Endothelial cell (in vitro differentiated cells): ENCODE results near the gene RNF5. TPM values are rescaled to one million over a fixed set of nuclear protein-coding genes. Genes with fewer than 3 reads are reported as not detected.
A peak's percentile ranks its signal among the peaks of the same experiment; 100 is the strongest.

Experiments
- DNase-seq: peaks from one replicate; pipeline ENCODE4 v3.0.0; 2021; ENCODE audit warnings: low spot score
- H3K27ac Mint-ChIP-seq: one replicate; pipeline ENCODE4 v1.8.0; 2021; ENCODE audit warnings: mixed read lengths, inconsistent platforms; ENCODE audit not compliant: unreplicated experiment
- H3K27me3 Mint-ChIP-seq: one replicate; pipeline ENCODE4 v1.8.0; 2021; ENCODE audit warnings: mild to moderate bottlenecking, moderate library complexity, mixed read lengths, inconsistent platforms; ENCODE audit not compliant: unreplicated experiment
- H3K36me3 Mint-ChIP-seq: one replicate; pipeline ENCODE4 v1.8.0; 2021; ENCODE audit warnings: mild to moderate bottlenecking, low read depth, mixed read lengths, inconsistent platforms; ENCODE audit not compliant: unreplicated experiment
- H3K4me1 Mint-ChIP-seq: one replicate; pipeline ENCODE4 v1.8.0; 2021; ENCODE audit warnings: mild to moderate bottlenecking, mixed read lengths, inconsistent platforms; ENCODE audit not compliant: unreplicated experiment
- H3K4me3 Mint-ChIP-seq: one replicate; pipeline ENCODE4 v1.8.0; 2021; ENCODE audit warnings: mild to moderate bottlenecking, mixed read lengths, inconsistent platforms; ENCODE audit not compliant: unreplicated experiment
- H3K9me3 Mint-ChIP-seq: one replicate; pipeline ENCODE4 v1.8.0; 2021; ENCODE audit warnings: mixed read lengths, inconsistent platforms; ENCODE audit not compliant: unreplicated experiment
- CTCF ChIP-seq: fragments of 200-600 bp; sonication (generic); IDR thresholded peaks from one replicate; pipeline ENCODE4 v1.5.0; 2021; ENCODE audit warnings: antibody characterized with exemption; ENCODE audit not compliant: unreplicated experiment
- total RNA-seq: library from RNA; stranded (reverse); fragmentation: NEBNext Ultra II Directional; extraction: Animal tissue kit (Norgen Biotek cat#: 25700); gene quantifications from one replicate; pipeline ENCODE4 v1.2.1, GENCODE V29; 2021; ENCODE audit not compliant: unreplicated experiment

RNF5 gene
- total RNA-seq, 1 donor from 2014 or later: 44.4 TPM

- TF ChIP-seq CTCF: no peak
- H3K4me1 Mint-ChIP-seq: peaks cover 41% of the 10 kb centered on the region
- H3K36me3 Mint-ChIP-seq: peaks cover 26% of the 10 kb centered on the region
- no peak for DNase-seq
- H3K27ac Mint-ChIP-seq: peak overlapping the region; percentile 72
- no peaks in the 10 kb centered on the region for H3K9me3 Mint-ChIP-seq
- H3K27me3 Mint-ChIP-seq: peaks cover 11% of the 10 kb centered on the region
- H3K4me3 Mint-ChIP-seq: peak overlapping the region; percentile 73
Observed at GRCh38 chr6:32171234-32171633, 7.0 kb upstream of the RNF5 start.

DNA sequence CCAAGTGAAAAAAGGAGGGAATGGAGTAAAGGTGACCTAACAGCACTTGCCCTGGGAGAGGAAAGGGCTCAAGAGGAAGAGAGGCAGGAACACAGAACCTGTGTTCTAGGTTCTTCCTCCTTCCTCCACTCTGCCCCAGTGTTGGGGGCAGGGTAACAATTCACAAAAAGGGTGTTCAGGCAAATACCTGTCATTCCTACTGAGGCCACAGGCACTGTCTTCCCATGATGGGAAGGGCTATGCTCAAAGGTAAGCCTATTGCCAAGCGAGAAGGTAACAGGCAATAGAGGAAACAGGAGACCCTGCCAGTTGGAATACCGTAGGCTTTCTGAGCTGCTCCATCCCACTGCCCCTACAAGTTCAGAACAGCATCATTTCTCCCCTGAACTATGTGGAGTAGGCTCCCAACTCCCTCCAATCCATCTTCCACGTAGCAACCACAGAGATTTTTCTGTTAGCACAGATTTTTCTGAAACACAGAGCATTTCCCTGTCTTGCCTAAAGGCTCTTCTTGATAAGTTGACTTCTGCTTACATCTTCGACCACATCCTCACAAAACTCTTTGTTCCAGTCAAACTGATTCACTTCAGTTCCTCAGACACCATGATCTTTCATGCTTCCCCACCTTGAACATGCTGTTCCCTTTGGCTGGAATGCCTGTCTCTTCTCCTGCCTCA, 5.0 kb upstream of the RNF5 start:
- Mint-ChIP-seq H3K9me3 (no peaks in the 10 kb centered on the region), H3K27ac (peak overlapping the region; percentile 76), H3K36me3 (peaks cover 18% of the 10 kb centered on the region), H3K4me3 (peak overlapping the region; percentile 57), H3K27me3 (peaks cover 5% of the 10 kb centered on the region), H3K4me1 (peaks cover 50% of the 10 kb centered on the region)
- no peak for TF ChIP-seq CTCF
- DNase-seq: no peak

DNA sequence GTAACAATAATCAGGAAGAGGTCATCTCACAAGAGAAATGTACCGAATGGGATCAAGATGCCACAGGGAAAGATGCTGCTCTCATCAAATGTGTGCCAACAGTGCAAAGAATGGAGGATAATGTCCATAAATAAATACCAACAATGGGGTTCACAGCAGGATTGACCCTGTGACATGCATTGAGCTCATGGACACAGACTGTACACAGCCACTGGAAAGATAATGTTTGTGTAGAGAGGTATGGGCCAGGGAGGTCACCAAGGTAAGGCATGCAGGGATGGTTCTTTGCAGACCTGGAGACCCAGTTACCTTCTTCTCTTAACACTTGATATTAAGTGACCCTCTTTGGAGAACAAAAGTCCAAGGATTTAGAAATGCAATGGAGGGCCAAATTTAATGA, 3.8 kb upstream of the RNF5 start:
- peaks cover 16% of the 10 kb centered on the region for H3K36me3 Mint-ChIP-seq
- peaks cover 59% of the 10 kb centered on the region for H3K4me1 Mint-ChIP-seq
- no peak for DNase-seq
- no peaks in the 10 kb centered on the region for H3K9me3 Mint-ChIP-seq
- no peak for TF ChIP-seq CTCF
- peaks cover 8% of the 10 kb centered on the region for H3K27me3 Mint-ChIP-seq
- no peak overlapping the region for H3K27ac Mint-ChIP-seq
- H3K4me3 Mint-ChIP-seq: peak overlapping the region; percentile 73

DNA sequence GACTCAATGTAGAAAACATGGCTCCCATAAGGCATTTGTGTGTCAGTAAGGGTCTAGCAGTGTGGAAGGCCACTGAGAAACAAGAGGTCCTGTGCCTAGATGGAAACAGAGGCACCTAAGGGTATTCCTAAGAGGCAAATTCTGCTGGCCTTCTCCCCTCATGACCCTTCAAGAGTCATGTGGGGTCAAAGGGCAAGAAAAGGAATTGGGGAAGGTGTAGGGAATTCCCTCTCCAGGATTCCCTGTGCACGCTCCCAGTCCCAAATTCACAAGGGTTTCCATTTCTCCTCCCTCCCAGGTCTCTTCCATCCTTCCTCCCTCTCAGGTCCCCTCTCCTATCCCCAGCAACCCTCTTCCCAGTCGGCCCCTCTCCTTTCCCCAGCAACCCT, 2.9 kb upstream of the RNF5 start:
- H3K36me3 Mint-ChIP-seq: peaks cover 10% of the 10 kb centered on the region
- no peaks in the 10 kb centered on the region for H3K9me3 Mint-ChIP-seq
- peak overlapping the region; percentile 94 for H3K27ac Mint-ChIP-seq
- H3K4me1 Mint-ChIP-seq: peaks cover 65% of the 10 kb centered on the region
- H3K27me3 Mint-ChIP-seq: peaks cover 8% of the 10 kb centered on the region
- DNase-seq: no peak
- peak overlapping the region; percentile 96 for H3K4me3 Mint-ChIP-seq
- TF ChIP-seq CTCF: no peak

GRCh38 chr6:32175711-32176475, 2.3 kb upstream of the RNF5 start, which contains the start of gene AGPAT1:
Gene AGPAT1, minus strand, starts transcription at chr6:32176084. Its CDS starts 4,588 bp downstream, at chr6:32171496.
- peak within 1 kb of the TSS; percentile 95 for H3K27ac Mint-ChIP-seq

More at GRCh38 chr6:32175711-32176475, 2.3 kb upstream of the RNF5 start, which contains the start of gene AGPAT1:
- Mint-ChIP-seq H3K4me3 (peak within 1 kb of the TSS; percentile 98), H3K4me1 (peaks cover 71% of the 10 kb centered on the region), H3K36me3 (peaks cover 10% of the 10 kb centered on the region), H3K27me3 (peaks cover 9% of the 10 kb centered on the region), H3K9me3 (no peaks in the 10 kb centered on the region)
- peak; percentile 88 for DNase-seq
- no peak for TF ChIP-seq CTCF
